AG08395 (cell line): ENCODE data around the gene PIGL.
"Not testable (repeated sequence)": the region's sequence is repeated elsewhere in the genome, so short reads cannot be mapped to it uniquely, and the experiment has no call there.

ENCODE experiments used
- DNase-seq: peaks from one replicate; pipeline ENCODE4 v3.0.0; 2012; ENCODE audit warnings: mixed read lengths, low spot score

The PIGL gene

DNA sequence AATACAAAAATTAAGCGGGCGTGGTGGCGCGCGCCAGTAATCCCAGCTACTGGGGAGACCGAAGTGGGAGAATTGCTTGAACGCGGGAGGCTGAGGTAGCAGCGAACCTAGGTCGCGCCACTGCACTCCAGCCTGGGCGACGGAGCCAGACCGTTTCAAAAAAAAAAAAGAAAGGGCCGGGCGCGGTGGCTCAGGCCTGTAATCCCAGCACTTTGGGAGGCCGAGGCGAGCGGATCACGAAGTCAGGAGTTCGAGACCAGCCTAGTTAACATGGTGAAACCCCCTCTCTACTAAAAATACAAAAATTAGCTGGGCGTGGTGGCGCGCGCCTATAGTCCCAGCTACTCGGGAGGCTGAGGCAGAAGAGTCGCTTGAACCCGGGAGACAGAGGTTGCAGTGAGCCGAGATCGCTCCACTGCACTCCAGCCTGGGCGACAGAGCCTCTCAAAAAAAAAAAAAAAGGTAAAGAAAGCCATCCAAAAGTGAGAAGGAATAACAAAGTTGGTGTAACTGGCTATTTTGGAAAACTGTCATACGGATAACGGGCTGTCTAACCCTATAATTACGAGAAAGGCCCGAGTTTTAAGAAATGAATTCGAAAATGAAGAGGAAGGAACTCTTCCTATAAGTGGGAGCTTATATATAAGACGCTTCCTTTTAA, 539 bp upstream of the PIGL start:
- DNase-seq, result not testable (repeated sequence)

GRCh38 chr17:16222406-16222805, 5.4 kb downstream of the PIGL start:
- DNase-seq, result no peak

DNA sequence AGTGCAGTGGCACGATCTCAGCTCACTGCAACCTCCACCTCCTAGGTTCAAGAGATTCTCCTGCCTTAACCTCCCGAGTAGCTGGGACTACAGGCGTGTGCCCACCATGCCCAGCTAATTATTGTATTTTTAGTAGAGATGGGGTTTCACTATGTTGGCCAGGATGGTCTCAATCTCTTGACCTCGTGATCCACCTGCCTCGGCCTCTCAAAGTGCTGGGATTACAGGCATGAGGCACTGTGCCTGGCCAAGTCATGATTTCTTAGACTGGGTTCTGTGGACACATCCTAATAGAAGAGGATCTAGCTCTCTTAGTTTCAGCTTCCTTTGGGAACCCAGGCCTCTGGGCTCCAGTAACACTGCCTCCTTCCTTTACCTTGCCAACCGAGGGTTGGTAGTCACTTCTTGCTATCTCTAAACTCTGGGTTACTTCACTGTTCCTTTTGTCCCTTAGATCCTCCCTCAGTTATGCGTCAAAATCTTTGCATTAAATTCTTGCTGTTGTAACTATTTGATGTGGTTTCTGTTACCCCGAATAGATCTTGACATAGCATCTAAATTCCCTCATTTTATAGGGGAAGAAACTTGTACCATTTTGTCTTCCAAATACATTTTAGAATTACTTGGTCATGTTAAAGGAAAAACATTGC, 13.0 kb downstream of the PIGL start:
- not testable (repeated sequence) for DNase-seq

GRCh38 chr17:16232391-16232790, 15.4 kb downstream of the PIGL start:
- no peak for DNase-seq

- DNase-seq, result no peak
These were observed 22.9 kb downstream of the PIGL start for GRCh38 chr17:16239931-16240330.

DNA sequence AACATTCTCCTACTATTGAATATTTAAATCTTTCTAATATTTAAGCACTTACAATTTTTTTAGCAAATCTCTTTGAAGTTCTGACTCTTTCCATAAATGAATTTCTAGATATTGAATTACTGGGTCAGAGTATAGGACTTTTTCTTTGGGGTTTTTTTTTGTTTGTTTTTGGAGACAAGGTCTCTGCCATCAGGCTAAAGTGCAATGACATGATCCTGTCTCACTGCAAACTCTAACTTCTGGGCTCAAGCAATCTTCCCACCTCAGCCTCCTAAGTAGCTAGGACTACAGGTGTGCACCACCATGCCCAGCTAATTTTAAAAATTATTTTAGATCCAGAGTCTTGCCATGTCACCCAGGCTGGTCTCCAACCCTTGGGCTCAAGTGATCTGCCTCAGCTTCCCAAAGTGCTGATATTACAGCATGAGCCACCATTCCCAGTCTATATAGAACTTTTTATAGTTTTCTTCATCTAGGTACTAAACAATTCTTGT, 24.9 kb downstream of the PIGL start:
- DNase-seq, result no peak

- DNase-seq, result no peak
These were observed 26.4 kb downstream of the PIGL start for GRCh38 chr17:16243385-16243784.

DNA sequence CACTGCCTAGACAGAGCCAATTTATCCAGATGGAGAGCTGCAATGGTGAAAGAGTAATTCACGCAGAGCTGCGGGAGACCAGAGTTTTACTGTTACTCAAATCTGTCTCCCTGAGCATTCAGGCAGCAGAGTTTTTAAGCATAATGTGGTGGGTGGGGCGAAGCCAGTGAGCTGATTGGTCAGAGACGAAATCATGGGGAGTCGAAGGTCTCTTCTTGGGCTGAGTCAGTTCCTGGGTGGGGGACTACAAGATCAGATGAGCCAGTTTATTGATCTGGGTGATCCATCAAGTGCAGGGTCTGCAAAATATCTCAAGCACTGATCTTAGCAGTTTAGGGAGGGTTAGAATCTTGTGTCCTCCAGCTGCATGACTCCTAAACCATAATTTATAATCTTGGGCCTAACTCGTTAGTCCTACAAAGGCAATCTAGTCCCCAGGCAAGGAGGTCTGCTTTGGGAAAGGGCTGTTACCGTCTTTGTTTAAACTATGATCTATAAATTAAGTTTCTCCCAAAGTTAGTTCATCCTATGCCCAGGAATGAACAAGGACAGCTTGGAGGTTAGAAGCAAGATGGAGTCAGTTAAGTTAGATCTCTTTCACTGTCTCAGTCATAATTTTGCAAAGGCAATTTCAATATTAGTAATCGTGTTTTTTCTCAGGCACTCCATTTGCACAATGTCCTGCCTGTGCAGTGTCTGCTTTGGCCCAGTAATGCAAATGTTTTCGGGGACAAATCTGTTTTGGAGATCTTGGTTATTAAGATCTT, 27.0 kb downstream of the PIGL start:
- no peak for DNase-seq

DNA sequence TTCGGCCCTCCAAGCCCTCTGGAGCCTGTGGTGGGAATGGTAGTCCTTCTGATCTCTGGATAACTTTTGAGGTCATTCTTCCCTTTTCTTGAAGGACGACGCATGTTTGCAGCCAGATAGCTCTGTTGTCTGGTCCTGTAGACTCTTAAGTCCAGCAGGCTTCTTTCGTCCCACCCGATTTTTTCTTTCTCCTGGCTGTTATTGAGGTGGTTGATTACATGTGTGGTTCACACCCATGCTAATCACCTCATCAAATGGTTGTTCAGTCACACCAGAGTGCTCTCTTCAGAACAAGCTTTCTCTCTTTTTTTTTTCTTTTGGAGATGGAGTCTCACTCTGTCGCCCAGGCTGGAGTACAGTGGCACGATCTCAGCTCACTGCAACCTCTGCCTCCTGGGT, 30.6 kb downstream of the PIGL start:
- DNase-seq, result no peak

GRCh38 chr17:16250635-16251034, 33.6 kb downstream of the PIGL start:
- DNase-seq, result peak; percentile 20

DNA sequence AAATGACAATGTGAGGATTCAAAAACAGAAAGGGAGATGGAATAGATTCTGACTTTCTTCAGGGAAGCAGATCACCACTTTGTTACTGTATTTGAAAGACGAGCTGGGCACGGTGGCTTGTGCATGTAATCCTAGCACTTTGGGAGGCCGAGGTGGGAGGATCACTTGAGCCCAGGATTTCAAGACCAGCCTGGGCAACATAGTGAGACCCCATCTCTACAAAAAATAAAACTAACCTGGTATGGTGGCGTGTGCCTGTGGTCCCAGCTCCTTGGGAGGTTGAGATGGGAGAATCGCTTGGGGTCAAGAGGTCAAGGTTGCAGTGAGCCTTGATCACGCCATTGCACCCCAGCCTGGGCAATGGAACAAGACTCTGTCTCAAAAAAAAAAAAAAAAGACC, 34.0 kb downstream of the PIGL start:
- DNase-seq, result no peak

DNA sequence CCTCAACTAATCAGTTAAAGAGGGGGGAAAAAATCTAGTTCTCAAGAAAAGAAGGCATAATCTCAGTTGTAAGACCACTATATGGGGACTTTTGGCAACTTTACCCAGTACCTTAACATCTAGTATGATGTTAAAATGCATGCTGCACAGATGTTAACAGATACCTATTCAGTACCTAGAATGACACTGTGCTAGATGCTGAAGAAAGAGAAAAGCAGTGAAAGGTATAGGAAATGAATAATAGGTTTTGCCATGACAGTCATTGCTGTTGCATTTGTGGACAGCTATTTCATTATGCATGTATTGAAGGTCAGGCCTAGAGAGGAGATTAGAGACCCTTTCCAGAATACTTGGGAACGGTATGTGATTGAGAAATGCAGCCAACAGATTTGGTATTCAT, 34.5 kb downstream of the PIGL start:
- no peak for DNase-seq

- DNase-seq, result no peak
These were observed 37.9 kb downstream of the PIGL start for GRCh38 chr17:16254773-16255400.

- DNase-seq, result peak; percentile 24
These were observed 38.5 kb downstream of the PIGL start for GRCh38 chr17:16255481-16255921.

DNA sequence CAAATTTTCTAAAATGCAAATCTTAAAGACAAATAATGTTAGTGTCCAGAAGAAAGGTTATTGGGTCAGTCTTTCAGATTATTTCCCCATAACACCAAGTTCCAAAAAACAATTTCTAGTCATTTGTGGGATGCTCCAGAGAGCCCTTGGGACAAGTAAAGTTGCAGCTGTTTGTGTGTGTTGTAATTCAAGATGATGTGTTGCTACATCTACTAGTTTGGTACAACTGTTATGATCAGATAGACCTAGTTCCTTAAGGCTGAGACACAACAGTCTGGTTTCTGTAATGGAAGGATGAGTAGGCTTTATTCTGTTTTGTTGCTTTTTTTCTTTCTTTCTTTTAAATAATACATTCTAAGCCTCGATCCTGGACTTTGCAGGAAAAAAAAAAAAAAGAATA, 41.9 kb downstream of the PIGL start:
- DNase-seq, result no peak

- no peak for DNase-seq
These were observed 42.9 kb downstream of the PIGL start for GRCh38 chr17:16259926-16260325.

- no peak for DNase-seq
These were observed 44.0 kb downstream of the PIGL start for GRCh38 chr17:16261049-16261448.

DNA sequence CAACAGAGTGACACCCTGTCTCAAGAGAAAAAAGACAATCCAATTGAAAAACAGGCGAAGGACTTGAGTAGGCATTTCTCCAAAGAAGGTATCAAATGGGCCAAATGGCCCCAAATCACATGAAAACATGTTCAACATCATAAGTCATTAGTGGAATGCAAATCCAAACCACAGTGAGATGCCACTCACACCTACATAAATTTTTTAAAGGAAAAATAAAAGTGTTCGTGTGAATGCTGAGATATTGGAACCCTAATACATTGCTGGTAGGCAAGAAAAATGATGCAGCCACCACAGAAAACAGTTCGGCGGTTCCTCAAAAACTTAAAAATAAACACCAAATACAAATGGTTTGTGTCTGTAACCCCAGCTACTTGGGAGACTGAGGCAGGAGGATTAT, 45.2 kb downstream of the PIGL start:
- DNase-seq, result no peak

DNA sequence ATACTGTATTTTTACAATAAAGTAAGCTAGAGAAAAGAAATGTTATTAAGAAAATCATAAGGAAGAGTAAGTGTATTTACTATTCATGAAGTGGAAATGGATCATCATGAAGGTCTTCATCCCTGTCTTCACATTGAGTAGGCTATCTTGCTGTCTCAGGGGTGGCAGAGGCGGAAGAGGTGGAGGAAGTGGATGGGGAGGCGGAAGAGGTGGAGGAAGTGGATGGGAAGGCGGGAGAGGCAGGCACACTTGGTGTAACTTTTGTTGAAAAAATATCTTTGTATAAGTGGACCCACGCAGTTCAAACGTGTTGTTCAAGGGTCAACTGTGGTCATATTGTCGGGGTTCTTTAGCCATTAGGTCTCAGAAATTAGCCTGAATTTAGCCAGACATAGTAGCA, 50.2 kb downstream of the PIGL start:
- no peak for DNase-seq

GRCh38 chr17:16269658-16270057, 52.6 kb downstream of the PIGL start:
- DNase-seq, result peak; percentile 78

- no peak for DNase-seq
These were observed 55.3 kb downstream of the PIGL start for GRCh38 chr17:16272111-16272840.

- no peak for DNase-seq
These were observed 56.5 kb downstream of the PIGL start for GRCh38 chr17:16273499-16273898.
